Measurements from ENCODE around the gene IER2.

The IER2 gene
- 84.5 to 180 reads per million in 2 experiments for total RNA-seq

GRCh38 chr19:13150187-13150930 is at the start of gene IER2, which contains the start of gene STX10:
TSS of gene IER2 (plus strand) at chr19:13150411. CDS start at chr19:13153187, 2,776 bp downstream.
TSS of gene STX10 (minus strand) at chr19:13150375. CDS start at chr19:13150173, 202 bp downstream.
- peak; percentile 90 for DNase-seq (ENCODE audit: low read depth)

- no peak for DNase-seq (ENCODE audit: low read depth)
Measured at GRCh38 chr19:13100841-13101589, 49.2 kb upstream of the IER2 start.

GRCh38 chr19:13101590-13102415 is 48.4 kb upstream of the IER2 start:
- DNase-seq (ENCODE audit: low read depth): no peak

GRCh38 chr19:13102416-13102665 is 47.9 kb upstream of the IER2 start:
- DNase-seq (ENCODE audit: low read depth): no peak

GRCh38 chr19:13102666-13103580 is 47.3 kb upstream of the IER2 start, which contains the start of gene LYL1:
TSS of gene LYL1 (minus strand) at chr19:13102858. CDS start at chr19:13101171, 1,687 bp downstream.
- no peak for DNase-seq (ENCODE audit: low read depth)

GRCh38 chr19:13103581-13104359 is 46.4 kb upstream of the IER2 start:
- no peak for DNase-seq (ENCODE audit: low read depth)

GRCh38 chr19:13104360-13104847 is 45.8 kb upstream of the IER2 start:
- DNase-seq (ENCODE audit: low read depth): no peak

GRCh38 chr19:13104848-13105711 is 45.1 kb upstream of the IER2 start:
- DNase-seq (ENCODE audit: low read depth): no peak

GRCh38 chr19:13109361-13110098 is 40.7 kb upstream of the IER2 start:
- no peak for DNase-seq (ENCODE audit: low read depth)

GRCh38 chr19:13110099-13110610 is 40.1 kb upstream of the IER2 start:
- DNase-seq (ENCODE audit: low read depth): no peak

- no peak for DNase-seq (ENCODE audit: low read depth)
Measured at GRCh38 chr19:13112555-13112954, 37.7 kb upstream of the IER2 start.

GRCh38 chr19:13115936-13116281 is 34.3 kb upstream of the IER2 start:
- DNase-seq (ENCODE audit: low read depth): no peak

GRCh38 chr19:13116282-13117175 is 33.7 kb upstream of the IER2 start, which contains the start of gene TRMT1:
TSS of gene TRMT1 (minus strand) at chr19:13116740. CDS start at chr19:13116399, 341 bp downstream.
- DNase-seq (ENCODE audit: low read depth): peak; percentile 86

GRCh38 chr19:13117176-13117771 is 32.9 kb upstream of the IER2 start:
- DNase-seq (ENCODE audit: low read depth): no peak

- peak; percentile 82 for DNase-seq (ENCODE audit: low read depth)
Measured at GRCh38 chr19:13117772-13118423, 32.3 kb upstream of the IER2 start, which contains the start of gene NACC1. TSS of gene NACC1 (plus strand) at chr19:13118264. CDS start at chr19:13135208, 16,944 bp downstream.
